Measurements from ENCODE around the gene PSPH.

DNA sequence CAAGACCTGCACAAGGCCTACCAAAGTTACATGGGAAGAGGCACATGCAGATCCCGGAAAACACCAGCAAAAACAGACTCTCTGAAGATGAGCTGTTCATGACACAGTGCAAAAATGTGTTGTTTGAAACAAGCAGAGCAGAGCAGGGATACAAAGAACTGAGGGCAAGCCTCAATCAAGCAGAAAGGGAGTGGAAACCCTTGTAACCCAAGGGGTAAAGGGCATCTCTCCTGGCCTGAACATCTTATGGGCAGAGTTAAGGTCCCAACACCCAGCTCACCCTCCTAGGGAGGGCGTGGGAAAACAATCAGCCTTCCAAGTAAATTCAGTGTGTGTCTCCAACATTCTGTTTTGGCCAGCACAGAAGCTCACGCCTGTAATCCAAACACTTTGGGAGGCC lies 10.5 kb downstream of the PSPH start:
- no peak for TF ChIP-seq POLR2A (IDR thresholded peaks at IDR 0.05; ENCODE audit: low read length)
- no peak for TF ChIP-seq GATA1 (IDR thresholded peaks at IDR 0.05; ENCODE audit: low read depth, low read length)

Measured in erythroblast (primary cell).